ENCODE measurements around the gene RBP5.

DNA sequence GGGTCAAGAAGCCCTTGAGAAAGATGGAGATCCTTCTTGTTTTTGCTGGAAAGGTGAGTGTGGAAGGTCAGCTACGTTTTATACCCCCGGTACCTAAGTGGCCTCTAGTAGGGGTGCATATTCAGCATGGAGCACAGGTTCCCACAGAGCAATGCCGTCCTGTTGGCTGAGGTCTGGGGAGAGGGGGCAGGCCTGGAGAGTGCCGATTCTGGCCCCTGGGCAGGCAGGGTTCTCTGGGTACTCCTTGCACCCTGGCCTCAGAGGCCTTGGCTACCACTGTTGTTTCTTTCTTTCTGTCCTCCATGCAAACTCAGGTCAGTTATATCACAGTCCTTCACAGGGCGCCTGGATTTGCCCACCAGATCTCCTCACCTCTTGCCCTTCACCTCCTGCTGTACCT is 8.5 kb downstream of the RBP5 start:
- TF ChIP-seq EZH2 (IDR thresholded peaks at IDR 0.05; ENCODE audit: low read length, missing control alignments), result no peak
- TF ChIP-seq, protein P1, sequence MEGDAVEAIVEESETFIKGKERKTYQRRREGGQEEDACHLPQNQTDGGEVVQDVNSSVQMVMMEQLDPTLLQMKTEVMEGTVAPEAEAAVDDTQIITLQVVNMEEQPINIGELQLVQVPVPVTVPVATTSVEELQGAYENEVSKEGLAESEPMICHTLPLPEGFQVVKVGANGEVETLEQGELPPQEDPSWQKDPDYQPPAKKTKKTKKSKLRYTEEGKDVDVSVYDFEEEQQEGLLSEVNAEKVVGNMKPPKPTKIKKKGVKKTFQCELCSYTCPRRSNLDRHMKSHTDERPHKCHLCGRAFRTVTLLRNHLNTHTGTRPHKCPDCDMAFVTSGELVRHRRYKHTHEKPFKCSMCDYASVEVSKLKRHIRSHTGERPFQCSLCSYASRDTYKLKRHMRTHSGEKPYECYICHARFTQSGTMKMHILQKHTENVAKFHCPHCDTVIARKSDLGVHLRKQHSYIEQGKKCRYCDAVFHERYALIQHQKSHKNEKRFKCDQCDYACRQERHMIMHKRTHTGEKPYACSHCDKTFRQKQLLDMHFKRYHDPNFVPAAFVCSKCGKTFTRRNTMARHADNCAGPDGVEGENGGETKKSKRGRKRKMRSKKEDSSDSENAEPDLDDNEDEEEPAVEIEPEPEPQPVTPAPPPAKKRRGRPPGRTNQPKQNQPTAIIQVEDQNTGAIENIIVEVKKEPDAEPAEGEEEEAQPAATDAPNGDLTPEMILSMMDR (conservative IDR thresholded peaks at IDR 0.05 in 1 of 2, IDR thresholded peaks at IDR 0.05 in 1 of 2; ENCODE audit: low read depth in 1 of 2, low read length in 2 of 2), result no peak

Data from fibroblast of lung (primary cell).